DND-41 (cell line): ENCODE results near the gene LTBP1.

Experiments used
- ATAC-seq: fragments of 200-7000 bp; cut with Tn5 transposase; 3 replicates; pipeline ENCODE4 v1.9.1; 2021; ENCODE audit warnings: low read depth; ENCODE audit not compliant: insufficient read depth
- DNase-seq: peaks from one replicate; pipeline ENCODE4 v3.0.0-alpha.2; 2020
- H2AFZ ChIP-seq: 2 replicates; pipeline ENCODE4 v1.6.0; 2012; ENCODE audit warnings: low read depth, low read length
- H3K27ac ChIP-seq: 2 replicates; pipeline ENCODE4 v1.5.1; 2012; ENCODE audit warnings: low read length, inconsistent platforms
- H3K27me3 ChIP-seq: fragments of 200-600 bp; sonication (generic); 2 replicates; pipeline ENCODE4 v1.6.0; 2012; ENCODE audit warnings: low read length, mild to moderate bottlenecking, inconsistent platforms; ENCODE audit not compliant: insufficient read depth, poor library complexity
- H3K36me3 ChIP-seq: 2 replicates; pipeline ENCODE4 v1.5.1; 2012; ENCODE audit warnings: low read length, inconsistent platforms; ENCODE audit not compliant: insufficient read depth
- H3K4me1 ChIP-seq: 2 replicates; pipeline ENCODE4 v1.5.1; 2012; ENCODE audit warnings: mild to moderate bottlenecking, low read length; ENCODE audit not compliant: insufficient read depth
- H3K4me2 ChIP-seq: 2 replicates; pipeline ENCODE4 v1.6.0; 2012; ENCODE audit warnings: mild to moderate bottlenecking, moderate library complexity, low read length, inconsistent platforms; ENCODE audit not compliant: insufficient read depth
- H3K4me3 ChIP-seq, 2 experiments: fragments of 200-600 bp in 1 of 2; shearing (Covaris generic) in 1 of 2; 2 replicates each; pipeline ENCODE4 v1.5.1; 2012 to 2016; ENCODE audit warnings: inconsistent platforms in 2 of 2, low read length in 2 of 2, mild to moderate bottlenecking in 2 of 2, low read depth in 1 of 2, moderate library complexity in 1 of 2
- H3K79me2 ChIP-seq: 2 replicates; pipeline ENCODE4 v1.6.0; 2012; ENCODE audit warnings: low read length, inconsistent platforms; ENCODE audit not compliant: insufficient read depth
- H3K9ac ChIP-seq: 2 replicates; pipeline ENCODE4 v1.6.0; 2012; ENCODE audit warnings: low read depth, mild to moderate bottlenecking, inconsistent platforms, low read length, moderate library complexity
- H3K9me3 ChIP-seq: 2 replicates; pipeline ENCODE4 v1.5.1; 2012; ENCODE audit warnings: low read length, moderate library complexity, mild to moderate bottlenecking, inconsistent platforms; ENCODE audit not compliant: insufficient read depth, severe bottlenecking
- H4K20me1 ChIP-seq: 2 replicates; pipeline ENCODE4 v1.6.0; 2012; ENCODE audit warnings: low read length; ENCODE audit not compliant: insufficient read depth
- CTCF ChIP-seq: IDR thresholded peaks from 2 replicates; pipeline ENCODE4 v1.5.1; 2012; ENCODE audit warnings: borderline replicate concordance, low read length, moderate library complexity, mild to moderate bottlenecking; ENCODE audit not compliant: poor library complexity, severe bottlenecking; ENCODE audit errors: extremely low read depth
- EZH2 ChIP-seq: IDR thresholded peaks from 3 replicates; pipeline ENCODE4 v1.6.1; 2012; ENCODE audit warnings: borderline replicate concordance, low read depth, mild to moderate bottlenecking, moderate library complexity, low read length, inconsistent platforms; ENCODE audit not compliant: severe bottlenecking

LTBP1 gene

GRCh38 chr2:33091541-33092123, 144.9 kb downstream of the LTBP1 start:
- Histone ChIP-seq H3K9me3 (no peaks in the 10 kb centered on the region), H3K9ac (no peak overlapping the region), H2AFZ (no peak overlapping the region), H3K36me3 (no peaks in the 10 kb centered on the region), H3K4me3 (no peak overlapping the region), H3K4me1 (no peaks in the 10 kb centered on the region), H4K20me1 (no peaks in the 10 kb centered on the region), H3K4me2 (no peak overlapping the region), H3K27me3 (no peaks in the 10 kb centered on the region), H3K79me2 (no peaks in the 10 kb centered on the region), H3K27ac (no peak overlapping the region)
- ATAC-seq = no peak
- no peak for TF ChIP-seq CTCF
- no peak for TF ChIP-seq EZH2
- no peak for DNase-seq

GRCh38 chr2:33093283-33093993, 146.7 kb downstream of the LTBP1 start:
- DNase-seq = no peak
- H3K9me3 ChIP-seq = no peaks in the 10 kb centered on the region
- H3K4me2 ChIP-seq = no peak overlapping the region
- H4K20me1 ChIP-seq = no peaks in the 10 kb centered on the region
- no peak overlapping the region for H3K4me3 ChIP-seq
- H3K79me2 ChIP-seq = no peaks in the 10 kb centered on the region
- TF ChIP-seq CTCF (no peak), EZH2 (no peak)
- H3K4me1 ChIP-seq = no peaks in the 10 kb centered on the region
- H2AFZ ChIP-seq = no peak overlapping the region
- H3K36me3 ChIP-seq = no peaks in the 10 kb centered on the region
- no peaks in the 10 kb centered on the region for H3K27me3 ChIP-seq
- no peak overlapping the region for H3K9ac ChIP-seq
- H3K27ac ChIP-seq = no peak overlapping the region
- ATAC-seq = no peak

- H3K4me3 ChIP-seq = no peak overlapping the region
- no peaks in the 10 kb centered on the region for H4K20me1 ChIP-seq
- H3K27ac ChIP-seq = no peak overlapping the region
- no peaks in the 10 kb centered on the region for H3K4me1 ChIP-seq
- no peak overlapping the region for H3K9ac ChIP-seq
- H2AFZ ChIP-seq = no peak overlapping the region
- TF ChIP-seq EZH2 = no peak
- TF ChIP-seq CTCF = no peak
- no peaks in the 10 kb centered on the region for H3K36me3 ChIP-seq
- no peaks in the 10 kb centered on the region for H3K79me2 ChIP-seq
- no peak for ATAC-seq
- H3K27me3 ChIP-seq = no peaks in the 10 kb centered on the region
- DNase-seq = no peak
- no peaks in the 10 kb centered on the region for H3K9me3 ChIP-seq
- no peak overlapping the region for H3K4me2 ChIP-seq
Measured at GRCh38 chr2:33094303-33094702, 147.6 kb downstream of the LTBP1 start.
